ENCODE measurements around the gene FAM180B.
A peak's percentile ranks its signal among the peaks of the same experiment; 100 is the strongest.

FAM180B gene

DNA sequence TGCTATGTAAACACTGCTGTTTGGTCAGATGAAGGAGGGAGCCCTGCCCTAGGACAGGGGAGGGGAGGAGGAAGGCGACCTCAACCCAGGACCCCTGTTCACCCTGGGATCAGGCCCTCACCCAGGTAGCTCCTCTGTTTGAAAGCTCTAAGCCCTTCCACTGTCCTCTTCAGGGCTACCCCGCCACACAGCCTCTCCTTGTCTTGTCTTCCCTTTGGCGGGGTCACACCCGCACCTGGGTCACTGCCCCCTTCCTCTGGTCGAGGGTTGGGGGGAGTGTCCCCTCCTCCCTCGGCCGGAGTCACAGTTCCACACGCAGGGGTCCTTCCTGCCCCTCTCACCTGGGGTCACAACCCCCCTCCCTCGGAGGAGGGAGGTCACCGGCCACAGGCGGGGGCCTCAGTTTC is 21.5 kb upstream of the FAM180B start:
- TF ChIP-seq POLR2AphosphoS5 (IDR thresholded peaks at IDR 0.05; ENCODE audit: low read depth, low read length) (no peak), FOXP2 (optimal IDR thresholded peaks at IDR 0.05; ENCODE audit: borderline replicate concordance, extremely low read depth, extremely low read length, insufficient read depth) (no peak)

DNA sequence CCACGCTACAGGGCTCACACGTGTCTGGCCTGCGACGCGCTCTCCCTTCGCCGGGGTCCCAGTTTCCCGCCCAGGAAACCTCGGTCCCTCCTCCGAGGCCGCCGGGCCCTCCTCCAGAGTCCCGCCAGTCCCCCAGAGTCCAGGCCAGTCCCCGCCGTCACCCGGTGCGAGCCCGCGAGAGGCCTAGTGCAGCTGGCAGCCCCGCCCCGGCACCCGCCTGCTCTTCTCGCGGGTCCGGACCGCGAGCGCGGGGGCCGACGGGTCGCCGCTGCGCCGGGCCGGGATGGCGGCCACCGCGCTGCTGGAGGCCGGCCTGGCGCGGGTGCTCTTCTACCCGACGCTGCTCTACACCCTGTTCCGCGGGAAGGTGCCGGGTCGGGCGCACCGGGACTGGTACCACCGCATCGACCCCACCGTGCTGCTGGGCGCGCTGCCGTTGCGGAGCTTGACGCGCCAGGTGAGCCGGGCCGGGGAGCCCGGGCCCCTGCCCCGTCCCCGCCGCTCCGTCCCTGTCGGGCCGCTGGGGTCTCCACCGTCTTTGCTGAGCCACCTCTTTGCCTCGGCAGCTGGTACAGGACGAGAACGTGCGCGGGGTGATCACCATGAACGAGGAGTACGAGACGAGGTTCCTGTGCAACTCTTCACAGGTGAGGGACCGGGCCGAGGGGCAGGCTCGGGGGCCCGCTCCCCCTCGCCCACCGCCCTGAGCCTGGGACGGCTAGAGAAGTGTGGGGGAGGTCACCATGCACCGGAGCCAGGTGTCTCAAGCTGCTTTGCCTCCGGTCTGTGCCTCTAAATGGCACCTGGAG is 20.9 kb upstream of the FAM180B start, which contains the start of gene PTPMT1:
Gene PTPMT1, plus strand, starts transcription at position 260 of the 809 bp plus-strand sequence. Its CDS starts 24 bp downstream, at position 284.
- TF ChIP-seq SIN3A (IDR thresholded peaks at IDR 0.05; ENCODE audit: borderline replicate concordance, insufficient read depth, low read length) (peak; percentile 79; the same call in 1 of the 2 replicates), FOXP2 (optimal IDR thresholded peaks at IDR 0.05; ENCODE audit: borderline replicate concordance, extremely low read depth, extremely low read length, insufficient read depth) (peak; percentile 51), REST (IDR thresholded peaks at IDR 0.05; ENCODE audit: insufficient read depth in 1 of 2, low read depth in 2 of 2, low read length in 2 of 2) (no peak), TAF1 (IDR thresholded peaks at IDR 0.05; ENCODE audit: borderline replicate concordance, insufficient read depth, low read length) (0 out of 2 replicates have a peak, but pooled peaks have one; percentile 71), POLR2AphosphoS5 (IDR thresholded peaks at IDR 0.05; ENCODE audit: low read depth, low read length) (peak; percentile 53; the same call in 1 of the 2 replicates)

GRCh38 chr11:47566149-47566698 is 20.3 kb upstream of the FAM180B start:
- TF ChIP-seq REST (IDR thresholded peaks at IDR 0.05; ENCODE audit: insufficient read depth in 1 of 2, low read depth in 2 of 2, low read length in 2 of 2) = no peak
- no peak for TF ChIP-seq POLR2AphosphoS5 (IDR thresholded peaks at IDR 0.05; ENCODE audit: low read depth, low read length)
- TF ChIP-seq SIN3A (IDR thresholded peaks at IDR 0.05; ENCODE audit: borderline replicate concordance, insufficient read depth, low read length) = no peak
- no peak for TF ChIP-seq FOXP2 (optimal IDR thresholded peaks at IDR 0.05; ENCODE audit: borderline replicate concordance, extremely low read depth, extremely low read length, insufficient read depth)
- TF ChIP-seq TAF1 (IDR thresholded peaks at IDR 0.05; ENCODE audit: borderline replicate concordance, insufficient read depth, low read length) = no peak

DNA sequence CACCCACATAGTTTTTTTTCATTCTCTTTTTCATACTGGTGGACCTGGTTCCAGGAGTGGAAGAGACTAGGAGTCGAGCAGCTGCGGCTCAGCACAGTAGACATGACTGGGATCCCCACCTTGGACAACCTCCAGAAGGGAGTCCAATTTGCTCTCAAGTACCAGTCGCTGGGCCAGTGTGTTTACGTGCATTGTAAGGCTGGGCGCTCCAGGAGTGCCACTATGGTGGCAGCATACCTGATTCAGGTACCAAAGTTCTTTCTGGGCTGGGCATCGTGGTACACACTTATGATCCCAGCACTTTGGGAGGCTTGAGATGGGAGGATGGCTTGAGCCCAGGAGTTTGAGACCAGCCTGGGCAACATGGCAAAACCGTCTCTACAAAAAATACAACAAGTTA is 16.8 kb upstream of the FAM180B start:
- TF ChIP-seq FOXP2 (optimal IDR thresholded peaks at IDR 0.05; ENCODE audit: borderline replicate concordance, extremely low read depth, extremely low read length, insufficient read depth) (no peak), POLR2AphosphoS5 (IDR thresholded peaks at IDR 0.05; ENCODE audit: low read depth, low read length) (no peak), REST (IDR thresholded peaks at IDR 0.05; ENCODE audit: insufficient read depth in 1 of 2, low read depth in 2 of 2, low read length in 2 of 2) (no peak), SIN3A (IDR thresholded peaks at IDR 0.05; ENCODE audit: borderline replicate concordance, insufficient read depth, low read length) (no peak), TAF1 (IDR thresholded peaks at IDR 0.05; ENCODE audit: borderline replicate concordance, insufficient read depth, low read length) (no peak)

GRCh38 chr11:47570651-47571356 is 15.7 kb upstream of the FAM180B start:
- TF ChIP-seq TAF1 (IDR thresholded peaks at IDR 0.05; ENCODE audit: borderline replicate concordance, insufficient read depth, low read length) (no peak), FOXP2 (optimal IDR thresholded peaks at IDR 0.05; ENCODE audit: borderline replicate concordance, extremely low read depth, extremely low read length, insufficient read depth) (no peak), POLR2AphosphoS5 (IDR thresholded peaks at IDR 0.05; ENCODE audit: low read depth, low read length) (no peak), SIN3A (IDR thresholded peaks at IDR 0.05; ENCODE audit: borderline replicate concordance, insufficient read depth, low read length) (no peak), REST (IDR thresholded peaks at IDR 0.05; ENCODE audit: insufficient read depth in 1 of 2, low read depth in 2 of 2, low read length in 2 of 2) (no peak)

Data from PFSK-1 (cell line).